Spleen (tissue), 7 donors: Measurements from ENCODE around the gene SCAMP5.

ENCODE experiments used
- CTCF ChIP-seq, 11 experiments: fragments of 200-600 bp in 7 of 11; fragments of 450-650 bp in 4 of 11; sonication (generic) in 4 of 11; IDR thresholded peaks in 8 of 11; conservative IDR thresholded peaks in 3 of 11; 1 replicate in 7 of 11; 2 replicates in 4 of 11; pipeline versions ENCODE4 v1.4.0 to v1.8.0; 2016 to 2021; ENCODE audit warnings: antibody characterized with exemption in 11 of 11, inconsistent platforms in 4 of 11, mild to moderate bottlenecking in 1 of 11
- POLR2A ChIP-seq, 3 donors: fragments of 450-650 bp; IDR thresholded peaks; one replicate each; pipeline ENCODE4 v1.5.1; 2017; ENCODE audit warnings: antibody characterized with exemption in 3 of 3, mild to moderate bottlenecking in 1 of 3
- donor health status: DM: no; HTN: no; CAD: no; lungs with moderate emphysema.
- donor health status: DM: no; HTN: no; CAD: no.
- donor health status: DM: no; HTN: no; CAD: no.

GRCh38 chr15:75049392-75049791, 54.0 kb downstream of the SCAMP5 start:
- TF ChIP-seq POLR2A (IDR thresholded peaks at IDR 0.05) (no peak), CTCF (IDR thresholded peaks at IDR 0.05 in 8 of 11, conservative IDR thresholded peaks at IDR 0.05 in 3 of 11) (no peak)
